GM21447 (cell line): Measurements from ENCODE around the gene ADCY1.
"Not testable (repeated sequence)": the region's sequence is repeated elsewhere in the genome, so short reads cannot be mapped to it uniquely, and the experiment has no call there.

Experiments
- ATAC-seq: cut with Tn5 transposase; IDR thresholded peaks from one replicate; pipeline ENCODE4 v1.9.1; 2021; ENCODE audit not compliant: unreplicated experiment

The ADCY1 gene

GRCh38 chr7:45708046-45708950 lies 134.1 kb downstream of the ADCY1 start:
- ATAC-seq, result no peak

GRCh38 chr7:45709168-45710042 lies 135.2 kb downstream of the ADCY1 start:
- ATAC-seq, result no peak

- ATAC-seq, result no peak
Observed at GRCh38 chr7:45710271-45711160, 136.3 kb downstream of the ADCY1 start.

GRCh38 chr7:45711161-45711490 lies 137.0 kb downstream of the ADCY1 start:
- ATAC-seq, result no peak

GRCh38 chr7:45712057-45712689 lies 138.0 kb downstream of the ADCY1 start:
- ATAC-seq, result no peak

GRCh38 chr7:45712872-45713668 lies 138.9 kb downstream of the ADCY1 start:
- ATAC-seq, result no peak

GRCh38 chr7:45713669-45714520 lies 139.7 kb downstream of the ADCY1 start:
- ATAC-seq, result no peak

GRCh38 chr7:45714521-45714820 lies 140.3 kb downstream of the ADCY1 start:
- no peak for ATAC-seq

- no peak for ATAC-seq
Observed at GRCh38 chr7:45715471-45716352, 141.5 kb downstream of the ADCY1 start.

GRCh38 chr7:45716380-45717203 lies 142.4 kb downstream of the ADCY1 start:
- no peak for ATAC-seq

GRCh38 chr7:45717537-45718235 lies 143.5 kb downstream of the ADCY1 start:
- ATAC-seq, result no peak

GRCh38 chr7:45718464-45719330 lies 144.5 kb downstream of the ADCY1 start:
- ATAC-seq, result no peak

GRCh38 chr7:45720989-45721388 lies 146.8 kb downstream of the ADCY1 start:
- no peak for ATAC-seq

GRCh38 chr7:45721686-45722598 lies 147.8 kb downstream of the ADCY1 start:
- no peak for ATAC-seq

GRCh38 chr7:45725231-45725630 lies 151.1 kb downstream of the ADCY1 start:
- ATAC-seq, result not testable (repeated sequence)
